ENCODE results near the gene KARS1. TPM values are rescaled to one million over a fixed set of nuclear protein-coding genes. Genes with fewer than 3 reads are reported as not detected.
A peak's percentile ranks its signal among the peaks of the same experiment; 100 is the strongest.

The KARS1 gene
- total and polyA plus RNA-seq, 9 donors: 55.6 to 189 (median 92.8) TPM

GRCh38 chr16:75590920-75591843 is 56.3 kb downstream of the KARS1 start:
- Histone ChIP-seq H3K9me3 (no peaks in the 10 kb centered on the region), H3K4me1 (ENCODE audit: insufficient read depth) (no peaks in the 10 kb centered on the region), H3K27ac (peak overlapping the region in 1 of 2 donors; percentile 56), H3K27me3 (no peaks in the 10 kb centered on the region), H3K36me3 (no peaks in the 10 kb centered on the region), H3K4me3 (no peak overlapping the region)
- peak; percentile 40 to 60 (median 58) for DNase-seq
- WGBS, 3 donors: 7 to 11% (median 10%) methylated on average over 8 of the region's 8 CpGs
- intact Hi-C loops (cut with DNase I): no loop called here
- TF ChIP-seq EP300 (IDR thresholded peaks at IDR 0.05): no peak
- TF ChIP-seq, protein P1, sequence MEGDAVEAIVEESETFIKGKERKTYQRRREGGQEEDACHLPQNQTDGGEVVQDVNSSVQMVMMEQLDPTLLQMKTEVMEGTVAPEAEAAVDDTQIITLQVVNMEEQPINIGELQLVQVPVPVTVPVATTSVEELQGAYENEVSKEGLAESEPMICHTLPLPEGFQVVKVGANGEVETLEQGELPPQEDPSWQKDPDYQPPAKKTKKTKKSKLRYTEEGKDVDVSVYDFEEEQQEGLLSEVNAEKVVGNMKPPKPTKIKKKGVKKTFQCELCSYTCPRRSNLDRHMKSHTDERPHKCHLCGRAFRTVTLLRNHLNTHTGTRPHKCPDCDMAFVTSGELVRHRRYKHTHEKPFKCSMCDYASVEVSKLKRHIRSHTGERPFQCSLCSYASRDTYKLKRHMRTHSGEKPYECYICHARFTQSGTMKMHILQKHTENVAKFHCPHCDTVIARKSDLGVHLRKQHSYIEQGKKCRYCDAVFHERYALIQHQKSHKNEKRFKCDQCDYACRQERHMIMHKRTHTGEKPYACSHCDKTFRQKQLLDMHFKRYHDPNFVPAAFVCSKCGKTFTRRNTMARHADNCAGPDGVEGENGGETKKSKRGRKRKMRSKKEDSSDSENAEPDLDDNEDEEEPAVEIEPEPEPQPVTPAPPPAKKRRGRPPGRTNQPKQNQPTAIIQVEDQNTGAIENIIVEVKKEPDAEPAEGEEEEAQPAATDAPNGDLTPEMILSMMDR (IDR thresholded peaks at IDR 0.05): peak in 1 of 3 donors; percentile 9

- DNase-seq: no peak
- Histone ChIP-seq H3K36me3 (no peaks in the 10 kb centered on the region), H3K27me3 (no peaks in the 10 kb centered on the region), H3K27ac (no peak overlapping the region), H3K4me1 (ENCODE audit: insufficient read depth) (no peaks in the 10 kb centered on the region), H3K4me3 (no peak overlapping the region), H3K9me3 (no peaks in the 10 kb centered on the region)
- 72 to 84% (median 82%) methylated on average over 3 of the region's 3 CpGs for WGBS, 3 donors
- TF ChIP-seq POLR2A (IDR thresholded peaks at IDR 0.05) (no peak), EP300 (IDR thresholded peaks at IDR 0.05) (no peak)
- TF ChIP-seq, protein P1 (IDR thresholded peaks at IDR 0.05): no peak
- intact Hi-C loops (cut with DNase I): no loop called here
Measured at GRCh38 chr16:75589306-75589705, 58.2 kb downstream of the KARS1 start.

DNA sequence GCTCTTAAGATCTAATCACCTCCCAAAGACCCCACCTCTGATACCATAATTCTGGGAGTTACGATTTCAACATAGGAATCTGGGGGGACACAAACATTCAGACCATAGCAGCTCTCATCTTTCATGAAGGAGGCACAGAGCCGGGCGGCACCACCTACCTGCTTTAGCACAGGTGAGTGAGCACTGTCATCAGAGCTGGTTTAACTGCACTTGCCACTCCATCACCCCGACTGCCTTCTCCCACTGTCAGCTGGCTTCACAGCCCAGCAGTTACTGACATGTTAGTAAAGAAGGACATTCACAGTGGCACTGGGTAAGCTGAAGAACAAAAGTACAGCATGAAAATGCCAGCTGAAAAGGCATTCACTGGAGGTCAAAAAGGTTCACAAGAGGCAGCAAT is 58.7 kb downstream of the KARS1 start:
- Histone ChIP-seq H3K9me3 (no peaks in the 10 kb centered on the region), H3K4me1 (ENCODE audit: insufficient read depth) (no peaks in the 10 kb centered on the region), H3K27ac (no peak overlapping the region), H3K36me3 (no peaks in the 10 kb centered on the region), H3K4me3 (no peak overlapping the region), H3K27me3 (no peaks in the 10 kb centered on the region)
- 93 to 99% (median 96%) methylated on average over 4 of the region's 4 CpGs for WGBS, 3 donors
- DNase-seq: no peak
- TF ChIP-seq, protein P1 (IDR thresholded peaks at IDR 0.05): no peak
- TF ChIP-seq POLR2A (IDR thresholded peaks at IDR 0.05) (no peak), EP300 (IDR thresholded peaks at IDR 0.05) (no peak)
- intact Hi-C loops (cut with DNase I): no loop called here

DNA sequence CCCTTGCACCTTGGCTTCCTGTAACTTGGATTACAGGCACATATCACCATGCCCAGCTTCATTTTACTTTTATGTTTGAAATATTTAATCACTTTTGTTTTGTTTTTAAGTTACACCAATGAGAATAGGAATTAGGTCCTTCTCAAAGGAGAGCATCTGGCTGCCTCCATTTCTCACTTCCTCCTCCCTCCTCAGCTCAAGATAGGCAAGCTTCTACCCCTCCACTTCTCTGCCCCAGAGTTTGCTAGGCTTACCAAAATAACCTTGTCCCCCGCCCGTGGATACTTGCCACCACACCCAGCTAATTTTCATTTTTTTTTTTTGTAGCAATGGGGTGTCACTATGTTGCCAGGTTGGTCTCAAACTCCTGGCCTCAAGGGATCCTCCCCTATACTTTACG is 63.4 kb downstream of the KARS1 start:
- H3K36me3 ChIP-seq: no peaks in the 10 kb centered on the region
- intact Hi-C loops (cut with DNase I): no loop called here
- H3K4me1 ChIP-seq (ENCODE audit: insufficient read depth): no peaks in the 10 kb centered on the region
- DNase-seq: no peak
- 68 to 84% (median 79%) methylated on average over 3 of the region's 3 CpGs for WGBS, 3 donors
- TF ChIP-seq, protein P1 (IDR thresholded peaks at IDR 0.05): no peak
- TF ChIP-seq POLR2A (IDR thresholded peaks at IDR 0.05) (no peak), EP300 (IDR thresholded peaks at IDR 0.05) (no peak)
- no peak overlapping the region for H3K27ac ChIP-seq
- H3K9me3 ChIP-seq: no peaks in the 10 kb centered on the region
- no peaks in the 10 kb centered on the region for H3K27me3 ChIP-seq
- no peak overlapping the region for H3K4me3 ChIP-seq

Measured in ovary (tissue), 9 donors.